HEK293 (cell line): ENCODE results near the gene DCAF4.

ENCODE experiments used
- BCL6B ChIP-seq: fragments of 450-650 bp; formaldehyde crosslinking; IDR thresholded peaks from 2 replicates; pipeline ENCODE4 v1.5.1; 2017; ENCODE audit warnings: missing biosample characterization, missing genetic modification characterization
- HOXC10 ChIP-seq: sonication (generic); formaldehyde crosslinking; IDR thresholded peaks from 2 replicates; pipeline ENCODE4 v1.8.1; 2023; ENCODE audit warnings: mild to moderate bottlenecking, missing genetic modification reagents
- PRDM6 ChIP-seq: fragments of 450-650 bp; formaldehyde crosslinking; IDR thresholded peaks from 2 replicates; pipeline ENCODE4 v1.5.1; 2017; ENCODE audit warnings: missing biosample characterization, missing genetic modification characterization
- ZBTB10 ChIP-seq: fragments of 450-650 bp; formaldehyde crosslinking; IDR thresholded peaks from 2 replicates; pipeline ENCODE4 v1.5.1; 2016; ENCODE audit warnings: missing biosample characterization, missing genetic modification characterization
- ZBTB48 ChIP-seq: fragments of 450-650 bp; formaldehyde crosslinking; IDR thresholded peaks from 2 replicates; pipeline ENCODE4 v1.5.1; 2016; ENCODE audit warnings: missing biosample characterization, missing genetic modification characterization
- ZNF10 ChIP-seq: fragments of 450-650 bp; formaldehyde crosslinking; IDR thresholded peaks from 2 replicates; pipeline ENCODE4 v1.5.1; 2017; ENCODE audit warnings: missing biosample characterization, missing genetic modification characterization
- ZNF121 ChIP-seq: fragments of 450-650 bp; formaldehyde crosslinking; IDR thresholded peaks from 2 replicates; pipeline ENCODE4 v1.5.1; 2016; ENCODE audit warnings: missing biosample characterization, missing genetic modification characterization
- ZNF138 ChIP-seq: fragments of 450-650 bp; formaldehyde crosslinking; IDR thresholded peaks from 2 replicates; pipeline ENCODE4 v1.5.1; 2016; ENCODE audit warnings: missing biosample characterization, missing genetic modification characterization, borderline replicate concordance
- ZNF214 ChIP-seq: fragments of 450-650 bp; formaldehyde crosslinking; IDR thresholded peaks from 2 replicates; pipeline ENCODE4 v1.5.1; 2017; ENCODE audit warnings: missing biosample characterization, mild to moderate bottlenecking, missing genetic modification characterization, borderline replicate concordance
- ZNF239 ChIP-seq: fragments of 450-650 bp; formaldehyde crosslinking; IDR thresholded peaks from 2 replicates; pipeline ENCODE4 v1.5.1; 2016; ENCODE audit warnings: missing biosample characterization, missing genetic modification characterization
- ZNF266 ChIP-seq: fragments of 450-650 bp; formaldehyde crosslinking; IDR thresholded peaks from 2 replicates; pipeline ENCODE4 v1.5.1; 2016; ENCODE audit warnings: missing biosample characterization, missing genetic modification characterization, low read depth
- ZNF324 ChIP-seq: fragments of 450-650 bp; formaldehyde crosslinking; IDR thresholded peaks from 2 replicates; pipeline ENCODE4 v1.5.1; 2016; ENCODE audit warnings: missing biosample characterization, missing genetic modification characterization
- ZNF335 ChIP-seq: fragments of 450-650 bp; formaldehyde crosslinking; conservative IDR thresholded peaks from 2 replicates; pipeline ENCODE4 v1.5.1; 2016; ENCODE audit warnings: missing biosample characterization, missing genetic modification characterization
- ZNF341 ChIP-seq: fragments of 450-650 bp; formaldehyde crosslinking; IDR thresholded peaks from 2 replicates; pipeline ENCODE4; 2016; ENCODE audit warnings: low read depth, missing biosample characterization, missing genetic modification characterization
- ZNF501 ChIP-seq: fragments of 450-650 bp; formaldehyde crosslinking; IDR thresholded peaks from 2 replicates; pipeline ENCODE4 v1.5.1; 2016; ENCODE audit warnings: missing biosample characterization, missing genetic modification characterization
- ZNF571 ChIP-seq: fragments of 450-650 bp; formaldehyde crosslinking; IDR thresholded peaks from 2 replicates; pipeline ENCODE4 v1.5.0; 2017; ENCODE audit warnings: missing biosample characterization, missing genetic modification characterization
- ZNF600 ChIP-seq: fragments of 450-650 bp; formaldehyde crosslinking; IDR thresholded peaks from 2 replicates; pipeline ENCODE4 v1.5.1; 2016; ENCODE audit warnings: missing biosample characterization, missing genetic modification characterization
- ZNF629 ChIP-seq: fragments of 450-650 bp; formaldehyde crosslinking; IDR thresholded peaks from 2 replicates; pipeline ENCODE4 v1.5.1; 2017; ENCODE audit warnings: missing biosample characterization, missing genetic modification characterization
- ZNF664 ChIP-seq: fragments of 450-650 bp; formaldehyde crosslinking; IDR thresholded peaks from 2 replicates; pipeline ENCODE4 v1.5.1; 2016; ENCODE audit warnings: missing biosample characterization, missing genetic modification characterization
- ZNF707 ChIP-seq: fragments of 450-650 bp; formaldehyde crosslinking; IDR thresholded peaks from 2 replicates; pipeline ENCODE4 v1.5.1; 2016; ENCODE audit warnings: missing biosample characterization, missing genetic modification characterization
- ZNF747 ChIP-seq: fragments of 450-650 bp; formaldehyde crosslinking; IDR thresholded peaks from 2 replicates; pipeline ENCODE4 v1.5.1; 2016; ENCODE audit warnings: missing biosample characterization, missing genetic modification characterization
- ZNF785 ChIP-seq: fragments of 450-650 bp; formaldehyde crosslinking; IDR thresholded peaks from 2 replicates; pipeline ENCODE4 v1.5.1; 2016; ENCODE audit warnings: missing biosample characterization, missing genetic modification characterization
- ZNF837 ChIP-seq: fragments of 450-650 bp; formaldehyde crosslinking; IDR thresholded peaks from 2 replicates; pipeline ENCODE4 v1.5.1; 2016; ENCODE audit warnings: missing biosample characterization, missing genetic modification characterization
- TF ChIP-seq, protein P1 (sequence below): fragments of 450-650 bp; formaldehyde crosslinking; IDR thresholded peaks from 2 replicates; pipeline ENCODE4 v1.5.1; 2016; ENCODE audit warnings: missing biosample characterization, missing genetic modification characterization
- TF ChIP-seq, protein P2 (sequence below): fragments of 450-650 bp; formaldehyde crosslinking; IDR thresholded peaks from 2 replicates; pipeline ENCODE4 v1.5.1; 2017; ENCODE audit warnings: missing biosample characterization, missing genetic modification characterization
- TF ChIP-seq, protein P3 (sequence below): fragments of 450-650 bp; formaldehyde crosslinking; IDR thresholded peaks from 2 replicates; pipeline ENCODE4 v1.5.1; 2017; ENCODE audit warnings: missing biosample characterization, missing genetic modification characterization
- TF ChIP-seq, protein P4 (sequence below): fragments of 450-650 bp; formaldehyde crosslinking; IDR thresholded peaks from 2 replicates; pipeline ENCODE4 v1.5.1; 2017; ENCODE audit warnings: missing biosample characterization, missing genetic modification characterization

The DCAF4 gene

GRCh38 chr14:72907886-72908285, 18.4 kb upstream of the DCAF4 start (continued):
- no peak for TF ChIP-seq ZNF10 (tag by site-specific recombination)
- no peak for TF ChIP-seq ZNF121
- TF ChIP-seq, protein P1, sequence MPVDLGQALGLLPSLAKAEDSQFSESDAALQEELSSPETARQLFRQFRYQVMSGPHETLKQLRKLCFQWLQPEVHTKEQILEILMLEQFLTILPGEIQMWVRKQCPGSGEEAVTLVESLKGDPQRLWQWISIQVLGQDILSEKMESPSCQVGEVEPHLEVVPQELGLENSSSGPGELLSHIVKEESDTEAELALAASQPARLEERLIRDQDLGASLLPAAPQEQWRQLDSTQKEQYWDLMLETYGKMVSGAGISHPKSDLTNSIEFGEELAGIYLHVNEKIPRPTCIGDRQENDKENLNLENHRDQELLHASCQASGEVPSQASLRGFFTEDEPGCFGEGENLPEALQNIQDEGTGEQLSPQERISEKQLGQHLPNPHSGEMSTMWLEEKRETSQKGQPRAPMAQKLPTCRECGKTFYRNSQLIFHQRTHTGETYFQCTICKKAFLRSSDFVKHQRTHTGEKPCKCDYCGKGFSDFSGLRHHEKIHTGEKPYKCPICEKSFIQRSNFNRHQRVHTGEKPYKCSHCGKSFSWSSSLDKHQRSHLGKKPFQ (tag by site-specific recombination): no peak
- no peak for TF ChIP-seq ZNF837 (tag by site-specific recombination)
- no peak for TF ChIP-seq ZNF138 (tag by site-specific recombination)
- TF ChIP-seq HOXC10: no peak
- TF ChIP-seq, protein P2, sequence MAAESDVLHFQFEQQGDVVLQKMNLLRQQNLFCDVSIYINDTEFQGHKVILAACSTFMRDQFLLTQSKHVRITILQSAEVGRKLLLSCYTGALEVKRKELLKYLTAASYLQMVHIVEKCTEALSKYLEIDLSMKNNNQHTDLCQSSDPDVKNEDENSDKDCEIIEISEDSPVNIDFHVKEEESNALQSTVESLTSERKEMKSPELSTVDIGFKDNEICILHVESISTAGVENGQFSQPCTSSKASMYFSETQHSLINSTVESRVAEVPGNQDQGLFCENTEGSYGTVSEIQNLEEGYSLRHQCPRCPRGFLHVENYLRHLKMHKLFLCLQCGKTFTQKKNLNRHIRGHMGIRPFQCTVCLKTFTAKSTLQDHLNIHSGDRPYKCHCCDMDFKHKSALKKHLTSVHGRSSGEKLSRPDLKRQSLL (tag by site-specific recombination): no peak
- TF ChIP-seq ZNF664 (tag by site-specific recombination): no peak
- no peak for TF ChIP-seq ZNF214 (tag by site-specific recombination)
- peak; percentile 77 for TF ChIP-seq ZNF335 (tag by site-specific recombination)
- no peak for TF ChIP-seq ZNF324 (tag by site-specific recombination)
- TF ChIP-seq PRDM6 (tag by site-specific recombination): no peak
- no peak for TF ChIP-seq ZNF785 (tag by site-specific recombination)
- TF ChIP-seq ZBTB48 (tag by site-specific recombination): no peak
- TF ChIP-seq ZNF571 (tag by site-specific recombination): no peak
- TF ChIP-seq BCL6B (tag by site-specific recombination): no peak
- no peak for TF ChIP-seq ZNF747 (tag by site-specific recombination)
- no peak for TF ChIP-seq ZNF501 (tag by site-specific recombination)
- no peak for TF ChIP-seq ZBTB10
- TF ChIP-seq ZNF600: no peak
- TF ChIP-seq ZNF239: no peak
- TF ChIP-seq ZNF629 (tag by site-specific recombination): 0 out of 2 replicates have a peak, but pooled peaks have one; percentile 17
- TF ChIP-seq, protein P3, sequence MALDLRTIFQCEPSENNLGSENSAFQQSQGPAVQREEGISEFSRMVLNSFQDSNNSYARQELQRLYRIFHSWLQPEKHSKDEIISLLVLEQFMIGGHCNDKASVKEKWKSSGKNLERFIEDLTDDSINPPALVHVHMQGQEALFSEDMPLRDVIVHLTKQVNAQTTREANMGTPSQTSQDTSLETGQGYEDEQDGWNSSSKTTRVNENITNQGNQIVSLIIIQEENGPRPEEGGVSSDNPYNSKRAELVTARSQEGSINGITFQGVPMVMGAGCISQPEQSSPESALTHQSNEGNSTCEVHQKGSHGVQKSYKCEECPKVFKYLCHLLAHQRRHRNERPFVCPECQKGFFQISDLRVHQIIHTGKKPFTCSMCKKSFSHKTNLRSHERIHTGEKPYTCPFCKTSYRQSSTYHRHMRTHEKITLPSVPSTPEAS (tag by site-specific recombination): no peak
- TF ChIP-seq, protein P4, sequence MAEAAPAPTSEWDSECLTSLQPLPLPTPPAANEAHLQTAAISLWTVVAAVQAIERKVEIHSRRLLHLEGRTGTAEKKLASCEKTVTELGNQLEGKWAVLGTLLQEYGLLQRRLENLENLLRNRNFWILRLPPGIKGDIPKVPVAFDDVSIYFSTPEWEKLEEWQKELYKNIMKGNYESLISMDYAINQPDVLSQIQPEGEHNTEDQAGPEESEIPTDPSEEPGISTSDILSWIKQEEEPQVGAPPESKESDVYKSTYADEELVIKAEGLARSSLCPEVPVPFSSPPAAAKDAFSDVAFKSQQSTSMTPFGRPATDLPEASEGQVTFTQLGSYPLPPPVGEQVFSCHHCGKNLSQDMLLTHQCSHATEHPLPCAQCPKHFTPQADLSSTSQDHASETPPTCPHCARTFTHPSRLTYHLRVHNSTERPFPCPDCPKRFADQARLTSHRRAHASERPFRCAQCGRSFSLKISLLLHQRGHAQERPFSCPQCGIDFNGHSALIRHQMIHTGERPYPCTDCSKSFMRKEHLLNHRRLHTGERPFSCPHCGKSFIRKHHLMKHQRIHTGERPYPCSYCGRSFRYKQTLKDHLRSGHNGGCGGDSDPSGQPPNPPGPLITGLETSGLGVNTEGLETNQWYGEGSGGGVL (tag by site-specific recombination): no peak
- no peak for TF ChIP-seq ZNF266 (tag by site-specific recombination)
- no peak for TF ChIP-seq ZNF707 (tag by site-specific recombination)
- TF ChIP-seq ZNF341 (tag by site-specific recombination): no peak
